K562 (cell line): ENCODE data around the gene OBSL1. TPM values are rescaled to one million over a fixed set of nuclear protein-coding genes. Genes with fewer than 3 reads are reported as not detected.
A peak's percentile ranks its signal among the peaks of the same experiment; 100 is the strongest.

Experiments
- ATF7 ChIP-seq: fragments of 450-650 bp; IDR thresholded peaks from 2 replicates; pipeline ENCODE4 v1.7.1; 2014; ENCODE audit warnings: mild to moderate bottlenecking, moderate library complexity
- BCLAF1 ChIP-seq, 2 experiments: fragments of 450-650 bp in 1 of 2; IDR thresholded peaks; 2 replicates each; pipeline ENCODE4 v1.6.1; 2011 to 2017; ENCODE audit warnings: low read depth in 2 of 2, antibody characterized with exemption in 1 of 2, borderline replicate concordance in 1 of 2, low read length in 1 of 2, mild to moderate bottlenecking in 1 of 2, mixed read lengths in 1 of 2; ENCODE audit not compliant: control insufficient read depth in 1 of 2
- CREB5 ChIP-seq: fragments of 250-450 bp; sonication (Bioruptor Pico); IDR thresholded peaks from 2 replicates; pipeline ENCODE4 v1.5.0; 2020; ENCODE audit warnings: mild to moderate bottlenecking
- KLF10 ChIP-seq: fragments of 250-450 bp; sonication (Bioruptor Pico); IDR thresholded peaks from 2 replicates; pipeline ENCODE4 v1.6.1; 2021; ENCODE audit warnings: matching md5 sums
- MAZ ChIP-seq, 2 experiments: fragments of 450-650 bp in 1 of 2; sonication (generic) in 1 of 2; formaldehyde crosslinking; IDR thresholded peaks in 1 of 2; conservative IDR thresholded peaks in 1 of 2; 2 replicates each; pipeline versions ENCODE4 v1.4.0 to v1.5.0; 2020; ENCODE audit warnings: mild to moderate bottlenecking in 1 of 2, missing genetic modification reagents in 1 of 2
- PATZ1 ChIP-seq: fragments of 250-450 bp; sonication (Bioruptor Pico); IDR thresholded peaks from 2 replicates; pipeline ENCODE4 v1.5.0; 2020; ENCODE audit warnings: mild to moderate bottlenecking, borderline replicate concordance
- RBM15 ChIP-seq: fragments of 200-400 bp; formaldehyde crosslinking; IDR thresholded peaks from 2 replicates; pipeline ENCODE4 v1.6.1; 2018; ENCODE audit warnings: mild to moderate bottlenecking, low read length, moderate library complexity; ENCODE audit not compliant: insufficient read depth
- RBM39 ChIP-seq: fragments of 200-400 bp; formaldehyde crosslinking; optimal IDR thresholded peaks from 2 replicates; pipeline ENCODE3; 2018; ENCODE audit warnings: low read depth, low read length
- RERE ChIP-seq: sonication (generic); formaldehyde crosslinking; IDR thresholded peaks from 2 replicates; pipeline ENCODE4 v1.8.0; 2023; ENCODE audit warnings: missing genetic modification reagents, mild to moderate bottlenecking, borderline replicate concordance
- ZFP91 ChIP-seq: sonication (generic); formaldehyde crosslinking; IDR thresholded peaks from 2 replicates; pipeline ENCODE4 v1.8.0; 2022; ENCODE audit warnings: mild to moderate bottlenecking, missing genetic modification reagents
- ZNF561 ChIP-seq: fragments of 450-650 bp; formaldehyde crosslinking; conservative IDR thresholded peaks from 2 replicates; pipeline ENCODE4 v1.4.0; 2020; ENCODE audit warnings: mild to moderate bottlenecking, moderate library complexity
- polyA plus RNA-seq, 8 experiments: library from polyadenylated mRNA; depleted of rRNA in 4 of 8; stranded (reverse) in 5 of 8; unstranded in 3 of 8; fragments of >200 nt; fragmentation: Nextera tagmentation in 2 of 8; fragmentation: Illumina TruSeq in 1 of 8; extraction: Ambion mirVana in 2 of 8; extraction: Trizol in 1 of 8; gene quantifications; 2 replicates each; pipeline versions ENCODE4 v1.2.1 to v1.2.3, GENCODE V29; 2011 to 2014; ENCODE audit warnings: inconsistent platforms in 1 of 8, missing spikeins in 1 of 8
- total RNA-seq, 7 experiments: library from RNA; depleted of rRNA in 6 of 7; stranded (reverse); fragments of >200 nt in 6 of 7; fragmentation: Illumina TruSeq in 2 of 7; extraction: Trizol in 2 of 7; gene quantifications; 2 replicates each; pipeline versions ENCODE4 v1.2.1 to v1.2.3, GENCODE V29; 2011 to 2021; ENCODE audit warnings: low replicate concordance in 1 of 7

OBSL1 gene
- total and polyA plus RNA-seq, 9 of the 15 experiments (the other 6 are each of a cell fraction or from before 2014, with no cell fraction given), result 1.2 to 26.6 (median 8.6) TPM

GRCh38 chr2:219514196-219514761 is 57.1 kb downstream of the OBSL1 start, which contains the start of gene ASIC4 (continued):
- no peak for TF ChIP-seq RERE (CRISPR knock-in tag)
- TF ChIP-seq ZFP91 (CRISPR knock-in tag), result no peak
- TF ChIP-seq PATZ1 (CRISPR knock-in tag), result no peak
- peak; percentile 94 to 97 for TF ChIP-seq MAZ (CRISPR knock-in tag; conservative IDR thresholded peaks at IDR 0.05 in 1 of 2, IDR thresholded peaks at IDR 0.05 in 1 of 2)
- TF ChIP-seq RBM15, result no peak
- peak; percentile 68 for TF ChIP-seq ATF7
- TF ChIP-seq BCLAF1 (IDR thresholded peaks at IDR 0.05; ENCODE audit: borderline replicate concordance in 1 of 2, control insufficient read depth in 1 of 2, low read depth in 2 of 2, low read length in 1 of 2), result 0 out of 4 replicates have a peak, but pooled peaks of 1 of the 2 experiments have one; percentile 35
- TF ChIP-seq KLF10, result no peak
- no peak for TF ChIP-seq CREB5 (CRISPR knock-in tag)
- no peak for TF ChIP-seq RBM39
- no peak for TF ChIP-seq ZNF561
